ENCODE results near the gene CERS5.

Gene CERS5

GRCh38 chr12:50123203-50123602 lies 44.0 kb downstream of the CERS5 start:
- no peak for DNase-seq

DNA sequence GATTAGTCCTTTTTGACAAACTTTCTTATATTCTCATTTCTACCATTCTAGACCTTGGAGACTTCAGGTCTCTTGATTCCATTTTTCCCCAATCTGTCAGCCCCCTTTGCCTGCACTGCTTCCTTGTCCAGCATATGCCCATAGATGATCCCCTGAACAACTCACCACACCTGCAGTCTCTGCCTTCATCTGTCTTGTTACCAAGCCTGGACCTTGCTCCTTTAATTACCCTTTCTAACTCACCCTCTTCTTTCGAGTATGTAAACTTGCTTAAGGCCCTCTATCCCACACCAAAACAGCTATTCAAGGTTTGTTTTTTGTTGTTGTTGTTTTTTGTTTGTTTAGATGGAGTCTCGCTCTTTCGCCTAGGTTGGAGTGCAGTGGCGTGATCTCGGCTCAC lies 45.5 kb downstream of the CERS5 start:
- no peak for DNase-seq

- no peak for DNase-seq
These were observed 46.2 kb downstream of the CERS5 start for GRCh38 chr12:50120953-50121352.

DNA sequence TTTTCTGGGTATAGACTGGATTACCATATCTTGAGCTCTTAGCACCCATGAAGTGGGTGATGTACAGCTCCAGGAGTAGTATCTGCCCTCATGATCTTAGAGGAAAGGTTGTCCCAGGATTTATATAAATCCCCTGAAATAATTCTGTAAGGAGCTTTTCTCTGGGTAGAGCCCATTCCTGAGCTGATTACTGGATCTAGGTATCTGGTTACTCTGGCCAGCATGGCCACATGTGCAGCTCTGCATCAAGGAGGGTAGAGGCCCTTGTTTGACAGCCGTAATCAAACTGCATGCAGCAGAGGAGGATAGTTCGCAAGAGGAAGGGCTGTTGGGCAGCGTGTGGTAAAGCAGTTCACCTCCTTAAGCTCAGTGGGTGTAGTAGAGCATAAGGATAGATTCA lies 46.6 kb downstream of the CERS5 start:
- DNase-seq = no peak

GRCh38 chr12:50119387-50119786 lies 47.8 kb downstream of the CERS5 start:
- no peak for DNase-seq

DNA sequence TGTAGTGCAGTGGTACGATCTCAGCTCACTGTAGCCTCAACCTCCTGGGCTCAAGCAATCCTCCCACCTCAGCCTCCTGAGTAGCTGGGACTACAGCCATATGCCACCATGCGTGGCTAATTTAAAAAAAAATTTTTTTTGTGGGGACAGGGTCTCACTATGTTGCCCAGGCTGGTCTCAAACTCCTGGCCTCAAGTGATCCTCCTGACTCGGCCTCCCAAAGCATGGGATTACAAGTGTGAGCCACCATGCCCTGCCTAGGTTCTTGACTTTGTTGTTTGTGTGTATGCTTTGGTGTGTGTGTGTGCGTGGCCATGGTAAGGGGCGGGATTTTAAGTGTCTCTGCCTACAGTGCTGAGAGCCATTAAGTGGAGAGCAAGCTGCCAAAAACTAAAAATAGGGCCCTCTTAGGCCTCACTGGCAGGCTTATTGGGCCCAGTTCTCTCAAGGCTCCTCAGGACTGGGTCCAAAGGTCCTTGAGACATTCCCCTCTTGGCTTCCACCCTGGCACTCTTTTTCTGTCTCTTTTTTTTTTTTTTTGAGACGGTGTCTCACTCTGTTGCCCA lies 50.0 kb downstream of the CERS5 start:
- DNase-seq = no peak

DNA sequence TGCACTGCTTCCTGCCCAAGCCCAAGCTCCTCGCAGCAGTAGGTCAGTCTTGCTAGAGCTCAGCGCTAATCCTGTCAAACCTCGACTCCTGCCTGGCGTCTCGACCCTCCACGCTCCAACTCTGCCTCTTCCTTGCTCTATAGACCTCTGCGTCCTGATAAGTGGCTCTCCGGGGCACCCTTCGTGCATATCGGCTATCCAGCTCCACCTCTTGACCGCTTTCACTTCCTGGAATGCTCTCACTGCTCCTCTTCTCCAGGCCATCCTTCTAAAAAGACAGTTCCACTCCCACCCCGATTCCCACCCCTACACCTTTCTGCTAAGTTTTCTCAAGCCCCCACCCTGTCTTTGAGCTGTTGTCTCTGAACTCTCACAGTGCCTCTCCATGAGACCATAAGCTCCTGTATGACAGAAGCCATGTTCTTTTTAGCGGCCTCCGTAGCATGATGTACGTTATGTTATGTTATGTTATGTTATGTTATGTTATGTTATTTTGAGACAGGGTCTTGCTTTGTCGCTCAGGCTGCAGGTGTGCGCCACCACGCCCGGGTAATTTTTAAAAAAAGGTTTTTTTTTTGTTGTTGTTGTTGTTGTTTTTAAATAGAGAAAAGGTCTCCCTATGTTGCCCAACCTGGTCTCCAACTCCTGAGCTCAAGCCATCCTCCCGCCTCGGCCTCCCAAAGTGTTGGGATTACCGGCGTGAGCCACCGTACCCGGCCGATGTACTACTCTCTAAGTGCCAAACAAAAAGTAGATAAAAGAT lies 54.5 kb downstream of the CERS5 start:
- no peak for DNase-seq

GRCh38 chr12:50111693-50112455 lies 55.3 kb downstream of the CERS5 start, which contains the start of gene COX14:
Gene COX14 (plus strand): TSS chr12:50112236. CDS start chr12:50120044, 7,808 bp downstream.
- peak; percentile 98 for DNase-seq

DNA sequence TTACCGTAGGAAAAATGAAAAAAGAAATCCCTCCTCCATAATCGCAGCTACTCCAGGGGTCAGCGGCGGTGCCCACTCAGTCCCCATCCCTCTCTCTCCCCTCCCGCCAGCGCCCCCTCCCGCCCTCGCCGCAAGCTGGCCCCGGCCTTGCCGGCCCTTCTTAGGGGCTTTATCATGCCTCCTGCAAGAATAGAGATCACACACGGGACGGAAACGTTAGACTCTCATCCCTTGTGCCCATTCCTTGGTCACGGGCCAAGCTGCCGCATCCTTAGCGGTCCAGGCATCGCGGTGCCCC lies 55.8 kb downstream of the CERS5 start:
- no peak for DNase-seq

DNA sequence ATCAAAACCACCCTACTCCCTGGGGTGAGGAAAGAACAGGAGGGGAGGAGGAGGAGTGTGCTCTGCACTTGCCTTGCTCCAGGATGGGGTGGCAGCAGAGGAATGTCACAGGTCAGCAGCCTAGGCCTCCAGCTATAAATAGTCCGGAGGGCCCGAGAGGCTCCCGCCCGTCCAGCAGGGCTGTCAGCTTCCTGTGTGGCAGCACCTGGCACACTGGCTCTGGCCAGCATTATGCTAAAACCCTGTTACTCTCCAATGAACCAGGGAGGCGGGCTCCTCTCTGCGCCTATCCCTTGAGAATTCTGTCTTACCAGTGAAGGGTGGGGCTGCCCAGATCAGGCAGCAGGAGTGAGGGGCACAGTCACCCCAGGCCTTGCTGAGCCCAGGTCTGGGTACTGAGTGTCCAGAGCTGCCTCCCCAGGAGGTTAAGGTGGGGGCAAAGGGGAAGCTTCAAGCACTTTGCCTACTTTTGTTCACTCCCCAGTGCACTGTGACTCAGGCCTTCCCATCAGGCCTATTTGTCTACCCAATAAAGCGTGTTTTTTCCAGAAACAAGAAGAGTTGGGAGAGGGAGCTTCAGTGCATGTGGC lies 56.3 kb downstream of the CERS5 start:
- DNase-seq = no peak

GRCh38 chr12:50110127-50110761 lies 56.9 kb downstream of the CERS5 start:
- DNase-seq = no peak

DNA sequence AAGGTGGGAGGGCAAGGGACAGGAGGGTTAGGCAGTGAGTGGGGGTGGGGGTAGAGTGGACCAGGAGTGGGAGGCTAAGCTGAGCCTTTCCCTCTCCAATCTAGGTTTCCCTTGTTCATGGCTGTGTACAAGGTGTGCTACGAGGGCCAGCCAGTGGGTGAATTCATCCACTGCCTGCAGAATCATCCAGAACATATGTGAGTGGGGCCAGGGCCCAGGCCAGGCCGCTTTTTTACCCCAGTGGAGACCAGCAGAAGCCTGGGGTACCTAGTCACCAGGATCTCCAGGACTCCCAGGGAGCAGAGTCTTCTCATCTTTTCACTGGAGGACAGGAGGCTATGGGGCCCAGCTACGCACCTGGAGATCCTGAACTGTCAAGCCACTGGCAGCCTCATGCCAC lies 57.9 kb downstream of the CERS5 start:
- DNase-seq = no peak

GRCh38 chr12:50107416-50108268 lies 59.5 kb downstream of the CERS5 start:
- DNase-seq = no peak

DNA sequence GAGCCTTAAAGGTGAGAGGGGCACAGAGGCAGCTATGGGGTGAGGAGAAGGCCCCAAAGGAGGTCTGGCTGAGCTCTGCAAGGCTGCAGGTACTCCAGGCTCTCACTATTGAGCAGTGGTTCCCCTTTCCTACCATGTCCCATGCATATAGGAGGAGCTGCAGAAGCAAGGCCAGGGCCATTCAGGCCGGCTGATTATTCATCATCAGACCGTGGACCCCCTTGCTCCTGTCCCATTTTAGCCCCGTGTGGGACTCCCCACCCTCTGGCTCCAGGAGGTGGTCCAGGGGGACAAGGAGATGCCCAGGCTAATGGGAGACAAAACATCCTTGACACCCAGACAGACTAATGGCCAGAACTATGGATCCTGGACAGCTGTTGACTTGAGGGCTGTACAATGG lies 60.3 kb downstream of the CERS5 start:
- no peak for DNase-seq

GRCh38 chr12:50105913-50106450 lies 61.2 kb downstream of the CERS5 start:
- no peak for DNase-seq

- DNase-seq = no peak
These were observed 62.5 kb downstream of the CERS5 start for GRCh38 chr12:50104417-50105366.

DNA sequence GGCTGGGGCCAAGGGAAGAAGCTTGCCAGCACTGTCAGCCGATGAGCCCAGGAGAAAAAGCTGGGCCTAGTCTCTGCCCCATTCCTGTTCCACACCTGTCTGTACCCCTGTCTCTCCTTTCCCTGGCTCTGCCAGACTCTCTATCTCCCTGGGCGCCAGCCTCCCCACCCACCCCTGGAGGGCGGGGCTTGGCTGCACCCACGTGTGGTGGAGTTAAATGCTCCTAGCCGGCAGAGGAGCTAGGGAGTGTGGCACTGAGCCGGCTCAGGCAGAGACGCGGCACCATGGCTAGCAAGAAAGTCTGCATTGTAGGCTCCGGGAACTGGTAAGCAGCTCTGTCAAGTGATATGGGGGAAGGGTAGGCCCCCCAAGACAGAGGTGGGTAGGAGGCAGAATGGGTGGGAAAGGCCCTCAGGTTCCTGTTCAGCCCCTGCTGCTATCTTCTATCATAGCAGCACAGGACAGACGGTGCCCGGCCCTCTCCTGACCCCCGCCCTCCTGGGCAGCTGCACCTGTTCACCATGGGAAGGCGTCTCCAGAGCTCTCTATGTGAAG lies 63.3 kb downstream of the CERS5 start, which contains the start of gene GPD1:
Gene GPD1 (plus strand): TSS at position 242 of the 555 bp plus-strand sequence. CDS start 43 bp downstream, at position 285.
- DNase-seq = no peak

GRCh38 chr12:50103351-50103750 lies 63.8 kb downstream of the CERS5 start:
- DNase-seq = no peak

- DNase-seq = no peak
These were observed 64.4 kb downstream of the CERS5 start for GRCh38 chr12:50102646-50103309.

DNA sequence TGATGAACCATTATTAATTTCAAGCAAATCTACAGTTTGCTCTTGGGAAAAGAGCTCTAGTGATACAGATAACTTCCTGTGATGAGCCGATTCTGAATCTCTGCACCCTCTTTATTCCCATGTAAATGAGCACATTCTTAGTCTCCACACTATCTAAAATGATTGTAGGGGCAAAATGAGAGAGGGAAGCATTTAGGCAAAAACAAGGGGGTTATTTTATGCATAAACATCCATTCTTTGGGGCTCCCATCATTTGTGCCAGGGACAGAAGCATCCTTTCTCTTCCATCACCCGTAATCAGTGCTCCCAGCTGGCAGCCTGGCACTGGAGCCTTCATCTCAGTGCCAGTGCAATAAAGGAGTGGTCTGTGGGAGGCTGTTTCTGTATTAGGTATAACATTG lies 65.0 kb downstream of the CERS5 start:
- DNase-seq = no peak
